Effector memory CD4-positive, alpha-beta T cell (primary cell): ENCODE measurements around the gene NEK8.
A peak's percentile ranks its signal among the peaks of the same experiment; 100 is the strongest.

Experiments used
- DNase-seq, 3 donors: peaks; one replicate each; pipeline ENCODE4 v3.0.0-alpha.2; 2020
- H3K27ac ChIP-seq: 2 replicates; pipeline ENCODE4 v1.7.0; 2013; ENCODE audit warnings: mild to moderate bottlenecking, low read length, moderate library complexity; ENCODE audit not compliant: insufficient read depth, poor library complexity, severe bottlenecking
- H3K27me3 ChIP-seq: replicated peaks from 2 replicates; pipeline ENCODE4 v1.7.0; 2013; ENCODE audit warnings: mild to moderate bottlenecking, low read length; ENCODE audit not compliant: insufficient read depth, control insufficient read depth, poor library complexity, severe bottlenecking
- H3K36me3 ChIP-seq: 2 replicates; pipeline ENCODE4 v1.7.0; 2013; ENCODE audit warnings: mild to moderate bottlenecking, low read length, moderate library complexity; ENCODE audit not compliant: control insufficient read depth, insufficient read depth
- H3K4me1 ChIP-seq: 2 replicates; pipeline ENCODE4 v1.7.0; 2013; ENCODE audit warnings: low read length, mild to moderate bottlenecking; ENCODE audit not compliant: control insufficient read depth, insufficient read depth, poor library complexity, severe bottlenecking
- H3K4me3 ChIP-seq: 2 replicates; pipeline ENCODE4 v1.7.0; 2013; ENCODE audit warnings: low read length, low read depth, mild to moderate bottlenecking; ENCODE audit not compliant: insufficient read depth, poor library complexity, severe bottlenecking
- H3K9me3 ChIP-seq: 2 replicates; pipeline ENCODE4 v1.7.0; 2013; ENCODE audit warnings: mild to moderate bottlenecking, low read length, moderate library complexity; ENCODE audit not compliant: control insufficient read depth

The NEK8 gene

DNA sequence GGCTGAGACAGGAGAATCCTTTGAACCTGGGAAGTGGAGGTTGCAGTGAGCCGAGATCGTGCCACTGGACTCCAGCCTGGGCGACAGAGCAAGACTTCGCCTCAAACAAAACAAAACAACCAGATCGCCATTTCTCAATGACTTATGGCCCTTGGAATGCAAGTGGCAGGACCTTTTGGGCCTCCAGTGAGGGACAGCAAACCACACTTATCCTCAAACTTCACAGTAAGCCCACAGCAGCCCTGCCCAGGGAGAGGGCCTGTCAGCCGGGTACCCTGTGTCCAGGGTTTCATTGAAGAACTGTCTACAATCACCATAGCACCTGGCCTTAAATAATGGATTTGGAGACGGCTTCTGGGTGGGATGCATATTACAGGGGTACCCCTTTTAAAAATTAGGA lies 26.9 kb downstream of the NEK8 start:
- H3K27me3 ChIP-seq, result no peaks in the 10 kb centered on the region
- no peaks in the 10 kb centered on the region for H3K9me3 ChIP-seq
- H3K4me3 ChIP-seq, result no peak overlapping the region
- no peaks in the 10 kb centered on the region for H3K4me1 ChIP-seq
- no peak for DNase-seq
- no peak overlapping the region for H3K27ac ChIP-seq
- H3K36me3 ChIP-seq, result peaks cover 27% of the 10 kb centered on the region

DNA sequence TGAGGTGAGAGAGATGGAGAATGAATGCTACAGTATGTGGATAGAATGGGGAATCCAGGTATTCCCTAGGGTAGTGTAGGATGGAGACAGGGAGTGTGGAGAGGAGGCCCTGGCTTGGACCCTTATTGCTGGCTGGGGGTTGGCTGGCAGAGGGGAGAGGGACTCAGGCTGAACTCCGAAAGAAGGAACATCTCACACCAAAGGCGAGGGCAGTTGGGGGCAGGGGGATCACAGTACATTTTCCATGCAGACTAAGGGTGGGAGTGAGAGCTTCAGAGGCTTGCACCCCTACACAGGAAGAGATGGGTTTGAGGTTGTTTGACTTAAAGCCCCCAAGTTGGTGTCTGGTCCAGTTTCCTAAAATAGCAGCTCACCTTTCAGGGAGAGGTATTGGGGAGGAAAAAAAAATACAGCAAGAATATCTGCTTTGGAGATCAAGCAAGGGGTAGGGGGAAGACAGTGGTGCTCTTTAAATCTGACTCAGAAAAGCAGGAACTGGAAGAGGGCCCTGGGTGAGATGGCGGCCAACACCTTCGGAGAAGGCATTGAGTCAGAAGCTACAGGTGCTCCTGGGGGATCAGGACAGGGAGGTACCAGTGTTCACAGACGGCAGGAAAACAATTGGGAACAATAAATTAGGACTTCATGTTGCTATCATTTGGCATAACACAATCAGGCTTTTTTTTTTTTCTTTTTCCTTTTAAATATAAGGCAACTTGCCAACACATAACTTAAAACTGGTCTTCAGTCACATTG lies 27.6 kb downstream of the NEK8 start:
- Histone ChIP-seq H3K27me3 (no peaks in the 10 kb centered on the region), H3K27ac (no peak overlapping the region), H3K9me3 (no peaks in the 10 kb centered on the region), H3K36me3 (peaks cover 34% of the 10 kb centered on the region), H3K4me1 (no peaks in the 10 kb centered on the region), H3K4me3 (no peak overlapping the region)
- no peak for DNase-seq

DNA sequence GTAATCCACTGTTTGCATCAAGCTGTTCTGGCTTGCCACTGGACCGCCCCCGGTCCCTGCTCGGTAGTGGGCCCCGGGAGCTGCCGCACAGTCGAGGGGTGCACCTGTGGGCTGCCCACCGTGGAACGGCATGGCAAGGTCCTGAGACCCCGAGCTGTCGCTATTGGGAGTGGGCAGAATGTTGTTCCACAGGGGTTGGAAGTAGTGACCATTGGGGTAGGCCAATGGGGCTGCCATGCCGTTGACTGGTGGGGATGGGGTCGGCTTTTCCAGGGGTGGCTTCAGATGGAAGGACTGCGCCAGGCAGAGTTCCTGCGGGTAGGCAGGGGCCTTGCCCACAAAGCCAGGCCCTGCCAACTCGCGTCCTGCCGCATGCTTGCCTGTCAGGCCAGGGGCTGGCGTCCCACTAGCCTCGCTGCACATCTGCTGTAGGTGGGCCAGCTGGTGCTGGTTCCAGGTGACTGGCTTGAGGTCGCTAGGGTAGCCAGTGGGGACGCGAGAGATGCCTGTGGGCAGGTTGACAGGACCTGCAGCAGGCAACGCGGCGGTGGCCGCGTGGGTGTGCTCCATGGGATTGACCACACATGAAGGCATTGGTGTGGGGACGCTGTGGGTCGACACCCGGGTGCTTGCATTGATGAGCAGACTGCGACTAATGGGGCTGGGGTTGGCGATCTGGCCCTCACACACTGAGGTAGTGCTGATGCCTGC lies 30.0 kb downstream of the NEK8 start:
- H3K4me1 ChIP-seq, result no peaks in the 10 kb centered on the region
- no peak overlapping the region for H3K4me3 ChIP-seq
- no peak for DNase-seq
- H3K36me3 ChIP-seq, result peaks cover 45% of the 10 kb centered on the region
- no peak overlapping the region for H3K27ac ChIP-seq
- no peaks in the 10 kb centered on the region for H3K9me3 ChIP-seq
- no peaks in the 10 kb centered on the region for H3K27me3 ChIP-seq

DNA sequence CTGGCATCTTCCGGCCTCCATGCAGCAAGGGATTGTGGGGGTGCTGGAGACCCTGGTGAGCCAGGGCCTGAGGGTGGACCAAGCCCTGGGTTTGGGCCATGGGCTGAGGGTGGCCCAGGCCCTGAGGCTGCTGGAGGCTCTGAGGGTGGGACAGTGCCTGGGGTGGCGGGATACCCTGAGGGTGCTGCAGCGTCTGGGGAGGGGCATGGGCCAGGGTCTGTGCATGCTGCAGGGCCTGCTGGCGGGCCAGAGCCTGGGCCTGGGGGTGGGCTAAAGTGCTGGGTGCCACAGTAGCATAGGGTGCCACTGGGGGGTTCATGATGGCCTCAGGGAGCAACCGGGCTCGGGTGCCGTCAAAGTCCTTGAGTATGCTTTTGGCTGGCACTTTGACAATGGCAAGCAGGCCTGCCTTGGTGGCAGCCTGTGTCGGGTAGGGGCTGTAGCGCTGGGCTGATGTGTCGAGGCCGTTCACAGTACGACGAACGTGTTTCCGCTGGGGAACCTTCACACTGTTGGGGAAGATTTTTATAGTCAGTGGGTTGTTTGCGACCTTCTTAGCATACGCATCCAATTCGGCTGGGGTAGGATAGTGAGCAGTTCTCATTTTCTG lies 30.8 kb downstream of the NEK8 start:
- peaks cover 45% of the 10 kb centered on the region for H3K36me3 ChIP-seq

DNA sequence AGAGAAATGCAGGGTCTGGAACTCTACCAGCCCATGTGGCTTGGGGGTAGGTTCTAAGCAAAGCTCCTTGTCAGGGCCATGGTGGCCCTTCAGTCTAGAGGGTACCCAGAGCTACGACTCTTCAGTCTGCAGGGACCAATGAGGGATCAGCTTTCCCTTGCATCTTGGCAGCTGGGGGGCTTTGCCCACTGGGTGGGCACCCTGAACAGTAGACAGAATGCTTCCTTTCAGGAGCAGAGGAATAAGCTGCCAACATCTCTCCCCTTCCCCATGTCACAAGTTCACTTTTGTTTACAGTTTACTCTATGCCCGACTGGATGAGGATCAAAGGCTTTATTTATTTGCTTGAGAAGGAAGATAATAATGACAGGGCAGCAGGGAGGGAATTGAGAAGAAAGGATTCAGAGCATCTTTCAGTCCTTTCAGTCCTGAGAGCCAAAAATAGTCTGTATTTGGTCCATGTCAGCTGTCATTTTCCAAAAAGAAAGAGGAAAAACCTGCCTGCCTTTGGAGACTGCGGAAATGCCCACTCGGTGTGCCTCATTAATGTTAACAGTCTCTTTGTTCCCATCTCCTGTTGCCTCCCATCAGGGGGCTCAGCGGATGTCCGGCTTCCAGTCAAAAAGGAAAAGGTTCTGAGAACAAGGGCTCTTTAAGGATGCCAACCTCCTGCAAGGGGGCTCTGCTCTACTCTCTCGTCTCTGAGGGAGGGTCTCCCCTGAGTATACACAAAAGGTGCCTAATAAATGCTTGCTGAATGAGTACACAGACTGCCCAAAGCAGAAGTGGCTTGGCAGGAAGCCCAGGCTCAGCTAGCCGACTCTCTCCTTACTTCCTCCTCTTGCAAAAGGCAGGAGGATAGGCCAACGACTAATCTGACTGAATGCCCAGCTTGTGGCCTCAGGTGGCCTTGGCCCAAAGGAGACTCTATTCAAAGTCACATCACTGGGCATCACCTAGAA lies 32.3 kb downstream of the NEK8 start:
- Histone ChIP-seq H3K9me3 (no peaks in the 10 kb centered on the region), H3K27ac (no peak overlapping the region), H3K4me3 (no peak overlapping the region), H3K27me3 (no peaks in the 10 kb centered on the region), H3K4me1 (no peaks in the 10 kb centered on the region), H3K36me3 (peaks cover 56% of the 10 kb centered on the region)
- DNase-seq, result no peak

More for the DNA sequence above, 30.8 kb downstream of the NEK8 start:
- H3K4me3 ChIP-seq, result no peak overlapping the region
- no peak overlapping the region for H3K27ac ChIP-seq
- no peaks in the 10 kb centered on the region for H3K27me3 ChIP-seq
- H3K9me3 ChIP-seq, result no peaks in the 10 kb centered on the region
- no peaks in the 10 kb centered on the region for H3K4me1 ChIP-seq
- no peak for DNase-seq

DNA sequence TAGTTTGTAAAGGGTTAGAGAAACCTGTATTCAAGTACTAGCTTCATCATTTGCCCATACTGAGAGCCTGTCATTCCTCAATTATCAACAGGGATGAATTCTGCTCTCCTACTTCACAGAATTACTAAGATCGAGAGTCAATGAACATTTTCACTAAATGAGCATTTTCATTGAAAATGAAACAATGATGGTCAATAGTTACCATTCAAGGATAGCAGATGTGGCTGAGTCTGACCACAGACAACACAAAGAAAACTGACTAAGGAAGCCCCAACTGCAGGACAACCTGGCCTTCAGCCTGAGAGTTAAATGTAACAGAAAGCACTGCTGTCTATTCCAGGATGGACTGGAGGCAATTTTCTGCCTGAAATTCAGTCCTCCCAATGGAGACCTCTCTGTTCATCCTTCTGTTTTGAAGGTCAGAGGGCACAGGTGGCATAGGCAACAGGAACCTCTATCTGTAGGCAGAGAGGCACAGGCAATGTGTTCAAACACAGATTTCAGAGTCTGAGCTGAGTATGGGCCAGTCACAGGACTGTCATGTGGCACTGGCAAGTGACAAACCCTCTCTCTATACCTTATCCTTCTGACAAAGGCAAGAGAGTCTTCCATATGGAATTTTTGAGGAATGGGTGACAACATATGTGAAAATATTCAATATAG lies 34.7 kb downstream of the NEK8 start:
- Histone ChIP-seq H3K9me3 (no peaks in the 10 kb centered on the region), H3K4me1 (no peaks in the 10 kb centered on the region), H3K27me3 (no peaks in the 10 kb centered on the region), H3K4me3 (no peak overlapping the region), H3K36me3 (peaks cover 50% of the 10 kb centered on the region), H3K27ac (no peak overlapping the region)
- DNase-seq, result no peak

DNA sequence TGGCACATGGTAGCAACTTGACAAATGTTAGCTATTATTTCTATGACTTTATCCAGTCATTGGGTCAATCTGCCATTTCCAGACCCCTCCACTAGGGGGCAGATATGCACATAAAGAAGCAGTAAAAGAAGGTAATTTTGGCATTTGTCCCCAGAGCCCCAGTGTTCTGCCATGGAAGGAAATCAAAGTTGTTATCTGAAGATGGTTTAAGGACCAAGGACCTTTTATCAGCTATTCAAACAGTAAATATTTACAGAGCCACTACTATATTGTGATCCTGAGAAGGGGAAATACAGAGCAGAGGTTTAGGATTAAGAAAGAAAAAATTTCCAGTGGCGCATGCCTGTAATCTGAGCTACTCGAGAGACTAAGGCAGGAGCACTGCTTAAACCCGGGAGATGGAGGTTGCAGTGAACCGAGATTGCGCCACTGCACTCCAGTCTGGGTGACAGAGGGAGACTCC lies 35.2 kb downstream of the NEK8 start:
- DNase-seq, result peak; percentile 42 to 70 (median 50)
- no peaks in the 10 kb centered on the region for H3K4me1 ChIP-seq
- H3K36me3 ChIP-seq, result peaks cover 44% of the 10 kb centered on the region
- no peak overlapping the region for H3K4me3 ChIP-seq
- H3K9me3 ChIP-seq, result no peaks in the 10 kb centered on the region
- H3K27ac ChIP-seq, result no peak overlapping the region
- H3K27me3 ChIP-seq, result no peaks in the 10 kb centered on the region

DNA sequence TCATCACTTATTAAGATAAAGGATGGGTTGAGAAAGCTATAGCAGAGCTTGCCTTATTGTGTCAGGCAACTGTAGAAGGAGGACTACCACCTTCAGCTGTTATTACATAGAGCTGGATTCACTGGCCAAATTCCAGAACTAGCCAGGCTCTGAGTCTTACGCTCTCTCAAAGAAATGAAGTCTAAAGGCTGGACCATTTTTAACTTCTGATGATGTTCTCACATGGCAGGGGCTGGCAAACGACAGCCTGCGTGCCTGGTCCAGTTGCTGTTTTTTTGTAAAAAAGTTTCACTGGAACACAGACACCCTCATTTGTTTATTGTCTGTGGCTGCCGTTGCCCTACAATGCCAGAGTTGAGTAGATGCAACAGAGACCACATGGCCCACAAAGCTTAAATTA lies 36.5 kb downstream of the NEK8 start:
- no peaks in the 10 kb centered on the region for H3K9me3 ChIP-seq
- H3K36me3 ChIP-seq, result peaks cover 33% of the 10 kb centered on the region
- no peak overlapping the region for H3K27ac ChIP-seq
- H3K4me1 ChIP-seq, result no peaks in the 10 kb centered on the region
- no peak for DNase-seq
- no peaks in the 10 kb centered on the region for H3K27me3 ChIP-seq
- no peak overlapping the region for H3K4me3 ChIP-seq

DNA sequence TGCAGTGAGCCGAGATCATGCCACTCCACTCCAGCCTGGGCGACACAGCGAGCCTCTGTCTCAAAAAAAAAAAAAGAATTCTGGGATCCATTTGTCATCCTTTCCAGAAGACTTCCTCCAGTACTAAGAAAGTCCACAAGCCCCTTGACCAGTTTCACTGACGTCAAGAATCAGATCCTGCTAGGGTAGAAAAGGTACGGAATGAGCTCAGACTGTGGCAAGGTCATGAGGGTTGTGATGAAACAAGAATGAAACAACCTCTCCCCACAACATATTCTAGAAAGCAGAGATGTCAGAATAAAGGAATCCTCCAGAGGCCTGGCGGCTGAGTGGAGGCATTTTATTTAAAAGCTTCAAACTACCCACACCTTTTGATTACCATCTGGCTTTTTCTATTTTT lies 45.1 kb downstream of the NEK8 start:
- no peak for DNase-seq
- Histone ChIP-seq H3K36me3 (no peaks in the 10 kb centered on the region), H3K4me1 (peaks cover 4% of the 10 kb centered on the region), H3K9me3 (no peaks in the 10 kb centered on the region), H3K27me3 (no peaks in the 10 kb centered on the region), H3K27ac (no peak overlapping the region), H3K4me3 (no peak overlapping the region)
